Measurements from ENCODE around the gene DHRS7B.

GRCh38 chr17:21170809-21171208 is 44.0 kb downstream of the DHRS7B start:
- TF ChIP-seq POLR2A (IDR thresholded peaks at IDR 0.05) (no peak), CTCF (IDR thresholded peaks at IDR 0.05 in 8 of 11, conservative IDR thresholded peaks at IDR 0.05 in 3 of 11) (no peak), POLR2AphosphoS5 (IDR thresholded peaks at IDR 0.05) (no peak)

All from spleen (tissue), 7 donors.